Fibroblast of lung (primary cell): ENCODE measurements around the gene TMEM222. TPM values are rescaled to one million over a fixed set of nuclear protein-coding genes. Genes with fewer than 3 reads are reported as not detected.
A peak's percentile ranks its signal among the peaks of the same experiment; 100 is the strongest.

Source experiments
- DNase-seq, 2 donors: peaks; one replicate each; pipeline versions ENCODE4 v3.0.0 to v3.0.0-alpha.2; 2010; ENCODE audit warnings: low read depth in 2 of 2
- H2AFZ ChIP-seq: 2 replicates; pipeline ENCODE4 v1.5.1; 2012; ENCODE audit warnings: low read length, control low read depth, inconsistent platforms
- H3K27ac ChIP-seq: 2 replicates; pipeline ENCODE4 v1.5.1; 2011; ENCODE audit warnings: low read length, control low read depth; ENCODE audit not compliant: insufficient read depth
- H3K27me3 ChIP-seq: 2 replicates; pipeline ENCODE4 v1.5.1; 2011; ENCODE audit warnings: mild to moderate bottlenecking, low read length; ENCODE audit not compliant: control insufficient read depth, insufficient read depth
- H3K36me3 ChIP-seq: 2 replicates; pipeline ENCODE4 v1.5.1; 2011; ENCODE audit warnings: low read length; ENCODE audit not compliant: control insufficient read depth, insufficient read depth
- H3K4me1 ChIP-seq: 2 replicates; pipeline ENCODE4 v1.5.1; 2011; ENCODE audit warnings: low read length; ENCODE audit not compliant: control insufficient read depth, insufficient read depth; ENCODE audit errors: extremely low read depth
- H3K4me2 ChIP-seq: 2 replicates; pipeline ENCODE4 v1.5.1; 2011; ENCODE audit warnings: low read length, control low read depth; ENCODE audit not compliant: insufficient read depth; ENCODE audit errors: extremely low read depth
- H3K4me3 ChIP-seq, 4 experiments: fragments of 200-600 bp in 1 of 4; sonication (generic) in 1 of 4; replicated peaks in 1 of 4; 2 replicates each; pipeline ENCODE4 v1.5.1; 2011 to 2016; ENCODE audit warnings: low read length in 4 of 4, low read depth in 3 of 4, mild to moderate bottlenecking in 3 of 4, control low read depth in 2 of 4, inconsistent platforms in 1 of 4, mixed read lengths in 1 of 4; ENCODE audit not compliant: insufficient read depth in 1 of 4; ENCODE audit errors: control extremely low read depth in 1 of 4
- H3K79me2 ChIP-seq: 2 replicates; pipeline ENCODE4 v1.5.1; 2012; ENCODE audit warnings: mild to moderate bottlenecking, low read length, inconsistent platforms; ENCODE audit not compliant: control insufficient read depth, insufficient read depth
- H3K9ac ChIP-seq: 2 replicates; pipeline ENCODE4 v1.5.1; 2011; ENCODE audit warnings: mild to moderate bottlenecking, low read length, control low read depth; ENCODE audit not compliant: insufficient read depth
- H3K9me3 ChIP-seq: 2 replicates; pipeline ENCODE4 v1.5.1; 2012; ENCODE audit warnings: low read depth, low read length; ENCODE audit not compliant: control insufficient read depth, insufficient read depth
- H4K20me1 ChIP-seq: 2 replicates; pipeline ENCODE4 v1.5.1; 2011; ENCODE audit warnings: low read length; ENCODE audit not compliant: control insufficient read depth, insufficient read depth; ENCODE audit errors: extremely low read depth
- EZH2 ChIP-seq: IDR thresholded peaks from 2 replicates; pipeline ENCODE4 v1.5.1; 2012; ENCODE audit warnings: low read length, control low read depth, mild to moderate bottlenecking; ENCODE audit errors: missing control alignments
- polyA minus RNA-seq: library from RNA; depleted of rRNA, polyadenylated mRNA; stranded (reverse); fragments of >200 nt; gene quantifications from 2 replicates; pipeline ENCODE4 v1.2.3, GENCODE V29; 2011; ENCODE audit warnings: low replicate concordance
- polyA plus RNA-seq, 2 donors: library from polyadenylated mRNA; depleted of rRNA in 1 of 2; stranded (reverse) in 1 of 2; unstranded in 1 of 2; fragments of >200 nt; gene quantifications; 2 replicates each; pipeline ENCODE4 v1.2.1, GENCODE V29; 2011 to 2012; ENCODE audit warnings: missing spikeins in 1 of 2
- total RNA-seq: library from RNA; depleted of rRNA; stranded (reverse); fragments of >200 nt; gene quantifications from 2 replicates; pipeline ENCODE4 v1.2.1, GENCODE V29; 2014
- TF ChIP-seq, protein P1 (sequence below), 2 donors: IDR thresholded peaks in 1 of 2; conservative IDR thresholded peaks in 1 of 2; 1 replicate in 1 of 2; 2 replicates in 1 of 2; pipeline ENCODE4 v1.5.1; 2011 to 2012; ENCODE audit warnings: low read length in 2 of 2, control low read depth in 1 of 2, inconsistent platforms in 1 of 2, low read depth in 1 of 2, mild to moderate bottlenecking in 1 of 2

Gene TMEM222
- total RNA-seq (16.2 and 21.6 TPM in 2 replicates), polyA plus RNA-seq (37.1 and 39.9 TPM in 2 replicates), polyA minus RNA-seq (88.2 and 99.9 TPM in 2 replicates)
- polyA plus RNA-seq (2012) = 44.4 and 49.0 TPM in 2 replicates

GRCh38 chr1:27321813-27322568 is at the start of gene TMEM222:
Gene TMEM222, plus strand, starts transcription at chr1:27322163. Its CDS starts 35 bp downstream, at chr1:27322198.
- peak within 1 kb of the TSS; percentile 98 for H3K27ac ChIP-seq

DNA sequence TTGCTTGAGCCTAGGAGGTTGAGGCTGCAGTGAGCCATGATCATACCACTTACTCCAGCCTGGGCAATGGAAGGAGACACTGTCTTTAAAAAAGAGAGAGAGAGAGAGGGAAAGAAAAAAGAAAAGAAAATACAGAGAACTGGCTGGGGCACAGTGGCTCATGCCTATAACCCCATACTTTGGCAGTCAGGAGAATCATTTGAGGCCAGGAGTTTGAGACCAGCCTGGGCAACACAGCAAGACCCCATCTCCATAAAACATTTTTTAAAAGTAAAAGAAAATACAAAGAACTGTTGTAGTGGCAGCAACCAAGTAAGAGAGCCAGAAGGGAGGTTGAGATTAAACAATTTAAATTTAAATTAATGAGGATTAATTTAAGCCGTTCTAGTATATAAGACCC is 47.8 kb upstream of the TMEM222 start:
- H3K27me3 ChIP-seq = no peaks in the 10 kb centered on the region
- H2AFZ ChIP-seq = no peak overlapping the region
- H3K4me1 ChIP-seq = no peaks in the 10 kb centered on the region
- TF ChIP-seq, protein P1, sequence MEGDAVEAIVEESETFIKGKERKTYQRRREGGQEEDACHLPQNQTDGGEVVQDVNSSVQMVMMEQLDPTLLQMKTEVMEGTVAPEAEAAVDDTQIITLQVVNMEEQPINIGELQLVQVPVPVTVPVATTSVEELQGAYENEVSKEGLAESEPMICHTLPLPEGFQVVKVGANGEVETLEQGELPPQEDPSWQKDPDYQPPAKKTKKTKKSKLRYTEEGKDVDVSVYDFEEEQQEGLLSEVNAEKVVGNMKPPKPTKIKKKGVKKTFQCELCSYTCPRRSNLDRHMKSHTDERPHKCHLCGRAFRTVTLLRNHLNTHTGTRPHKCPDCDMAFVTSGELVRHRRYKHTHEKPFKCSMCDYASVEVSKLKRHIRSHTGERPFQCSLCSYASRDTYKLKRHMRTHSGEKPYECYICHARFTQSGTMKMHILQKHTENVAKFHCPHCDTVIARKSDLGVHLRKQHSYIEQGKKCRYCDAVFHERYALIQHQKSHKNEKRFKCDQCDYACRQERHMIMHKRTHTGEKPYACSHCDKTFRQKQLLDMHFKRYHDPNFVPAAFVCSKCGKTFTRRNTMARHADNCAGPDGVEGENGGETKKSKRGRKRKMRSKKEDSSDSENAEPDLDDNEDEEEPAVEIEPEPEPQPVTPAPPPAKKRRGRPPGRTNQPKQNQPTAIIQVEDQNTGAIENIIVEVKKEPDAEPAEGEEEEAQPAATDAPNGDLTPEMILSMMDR (conservative IDR thresholded peaks at IDR 0.05 in 1 of 2, IDR thresholded peaks at IDR 0.05 in 1 of 2; ENCODE audit: low read depth in 1 of 2, low read length in 2 of 2) = no peak
- H3K9me3 ChIP-seq = no peaks in the 10 kb centered on the region
- no peaks in the 10 kb centered on the region for H3K79me2 ChIP-seq
- no peak overlapping the region for H3K4me3 ChIP-seq
- no peaks in the 10 kb centered on the region for H3K36me3 ChIP-seq
- no peak overlapping the region for H3K27ac ChIP-seq
- H4K20me1 ChIP-seq = no peaks in the 10 kb centered on the region
- no peak overlapping the region for H3K9ac ChIP-seq
- H3K4me2 ChIP-seq = no peak overlapping the region
- no peak for DNase-seq

More at GRCh38 chr1:27321813-27322568, at the start of gene TMEM222:
- peak; percentile 96 to 97 for DNase-seq
- Histone ChIP-seq H3K79me2 (peaks cover 45% of the 10 kb centered on the region), H3K9ac (peak within 1 kb of the TSS; percentile 98), H3K9me3 (no peaks in the 10 kb centered on the region), H3K4me1 (peaks cover 10% of the 10 kb centered on the region), H3K27me3 (no peaks in the 10 kb centered on the region), H4K20me1 (no peaks in the 10 kb centered on the region), H2AFZ (peak within 1 kb of the TSS; percentile 94), H3K4me2 (peak within 1 kb of the TSS; percentile 90), H3K36me3 (peaks cover 8% of the 10 kb centered on the region), H3K4me3 (peak within 1 kb of the TSS; percentile 66 to 100 (median 93))
- TF ChIP-seq, protein P1 (conservative IDR thresholded peaks at IDR 0.05 in 1 of 2, IDR thresholded peaks at IDR 0.05 in 1 of 2; ENCODE audit: low read depth in 1 of 2, low read length in 2 of 2) = no peak
- no peak for TF ChIP-seq EZH2

DNA sequence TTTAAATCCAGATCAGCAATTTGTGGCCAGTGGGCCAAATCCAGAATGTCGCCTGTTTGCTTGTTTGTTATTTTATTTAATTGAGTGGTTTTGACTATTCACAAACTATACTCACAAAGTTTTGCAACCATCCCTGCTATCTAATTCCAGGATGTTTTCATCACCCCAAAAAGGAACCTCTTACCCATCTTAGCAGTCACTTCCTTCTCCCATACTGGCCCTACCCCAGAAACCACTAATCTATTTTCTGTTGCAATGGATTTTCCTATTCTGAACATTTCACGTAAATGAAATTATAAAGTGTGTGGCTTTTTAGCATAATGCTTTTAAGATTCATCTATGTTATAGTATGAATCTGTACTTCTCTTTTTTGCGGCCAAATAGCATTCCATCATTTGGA is 46.3 kb upstream of the TMEM222 start:
- TF ChIP-seq, protein P1 (conservative IDR thresholded peaks at IDR 0.05 in 1 of 2, IDR thresholded peaks at IDR 0.05 in 1 of 2; ENCODE audit: low read depth in 1 of 2, low read length in 2 of 2) = no peak
- no peak for TF ChIP-seq EZH2
- H4K20me1 ChIP-seq = no peaks in the 10 kb centered on the region
- no peaks in the 10 kb centered on the region for H3K27me3 ChIP-seq

More for the DNA sequence above, 46.3 kb upstream of the TMEM222 start:
- H3K4me2 ChIP-seq = no peak overlapping the region
- H3K4me3 ChIP-seq = no peak overlapping the region
- H3K79me2 ChIP-seq = no peaks in the 10 kb centered on the region
- no peak overlapping the region for H2AFZ ChIP-seq
- no peaks in the 10 kb centered on the region for H3K36me3 ChIP-seq
- H3K4me1 ChIP-seq = no peaks in the 10 kb centered on the region
- H3K9me3 ChIP-seq = no peaks in the 10 kb centered on the region
- no peak overlapping the region for H3K27ac ChIP-seq
- no peak for DNase-seq
- no peak overlapping the region for H3K9ac ChIP-seq
